Measurements from ENCODE around the gene CSNK2A2.

DNA sequence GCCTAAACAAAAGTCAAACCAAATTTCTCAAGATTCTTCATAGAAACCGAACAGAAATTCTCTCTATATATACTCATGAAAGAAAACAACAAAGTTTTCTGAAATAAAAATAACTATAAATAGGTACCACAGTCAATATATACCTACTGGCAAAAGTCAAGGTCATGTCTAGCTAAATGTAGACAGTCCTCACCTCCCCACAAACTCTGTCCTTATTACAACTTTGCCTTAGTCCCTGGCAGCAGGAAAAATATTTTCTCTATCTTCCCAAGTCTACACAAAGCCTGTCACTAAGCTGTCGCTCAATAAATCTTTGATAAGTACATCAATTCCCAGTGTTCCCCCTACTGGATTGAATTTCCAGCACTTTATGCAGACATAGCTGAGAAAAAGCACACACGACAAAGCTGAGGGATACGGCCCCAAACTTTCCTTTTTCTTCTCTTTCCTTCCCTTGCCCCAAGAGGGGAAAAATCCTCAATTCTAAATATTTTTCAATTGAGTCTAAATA, 71.4 kb downstream of the CSNK2A2 start:
- TF ChIP-seq POLR2AphosphoS5 (IDR thresholded peaks at IDR 0.05), result no peak
- TF ChIP-seq, protein P1, sequence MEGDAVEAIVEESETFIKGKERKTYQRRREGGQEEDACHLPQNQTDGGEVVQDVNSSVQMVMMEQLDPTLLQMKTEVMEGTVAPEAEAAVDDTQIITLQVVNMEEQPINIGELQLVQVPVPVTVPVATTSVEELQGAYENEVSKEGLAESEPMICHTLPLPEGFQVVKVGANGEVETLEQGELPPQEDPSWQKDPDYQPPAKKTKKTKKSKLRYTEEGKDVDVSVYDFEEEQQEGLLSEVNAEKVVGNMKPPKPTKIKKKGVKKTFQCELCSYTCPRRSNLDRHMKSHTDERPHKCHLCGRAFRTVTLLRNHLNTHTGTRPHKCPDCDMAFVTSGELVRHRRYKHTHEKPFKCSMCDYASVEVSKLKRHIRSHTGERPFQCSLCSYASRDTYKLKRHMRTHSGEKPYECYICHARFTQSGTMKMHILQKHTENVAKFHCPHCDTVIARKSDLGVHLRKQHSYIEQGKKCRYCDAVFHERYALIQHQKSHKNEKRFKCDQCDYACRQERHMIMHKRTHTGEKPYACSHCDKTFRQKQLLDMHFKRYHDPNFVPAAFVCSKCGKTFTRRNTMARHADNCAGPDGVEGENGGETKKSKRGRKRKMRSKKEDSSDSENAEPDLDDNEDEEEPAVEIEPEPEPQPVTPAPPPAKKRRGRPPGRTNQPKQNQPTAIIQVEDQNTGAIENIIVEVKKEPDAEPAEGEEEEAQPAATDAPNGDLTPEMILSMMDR (IDR thresholded peaks at IDR 0.05; ENCODE audit: poor library complexity, severe bottlenecking), result no peak
- TF ChIP-seq, protein P2, sequence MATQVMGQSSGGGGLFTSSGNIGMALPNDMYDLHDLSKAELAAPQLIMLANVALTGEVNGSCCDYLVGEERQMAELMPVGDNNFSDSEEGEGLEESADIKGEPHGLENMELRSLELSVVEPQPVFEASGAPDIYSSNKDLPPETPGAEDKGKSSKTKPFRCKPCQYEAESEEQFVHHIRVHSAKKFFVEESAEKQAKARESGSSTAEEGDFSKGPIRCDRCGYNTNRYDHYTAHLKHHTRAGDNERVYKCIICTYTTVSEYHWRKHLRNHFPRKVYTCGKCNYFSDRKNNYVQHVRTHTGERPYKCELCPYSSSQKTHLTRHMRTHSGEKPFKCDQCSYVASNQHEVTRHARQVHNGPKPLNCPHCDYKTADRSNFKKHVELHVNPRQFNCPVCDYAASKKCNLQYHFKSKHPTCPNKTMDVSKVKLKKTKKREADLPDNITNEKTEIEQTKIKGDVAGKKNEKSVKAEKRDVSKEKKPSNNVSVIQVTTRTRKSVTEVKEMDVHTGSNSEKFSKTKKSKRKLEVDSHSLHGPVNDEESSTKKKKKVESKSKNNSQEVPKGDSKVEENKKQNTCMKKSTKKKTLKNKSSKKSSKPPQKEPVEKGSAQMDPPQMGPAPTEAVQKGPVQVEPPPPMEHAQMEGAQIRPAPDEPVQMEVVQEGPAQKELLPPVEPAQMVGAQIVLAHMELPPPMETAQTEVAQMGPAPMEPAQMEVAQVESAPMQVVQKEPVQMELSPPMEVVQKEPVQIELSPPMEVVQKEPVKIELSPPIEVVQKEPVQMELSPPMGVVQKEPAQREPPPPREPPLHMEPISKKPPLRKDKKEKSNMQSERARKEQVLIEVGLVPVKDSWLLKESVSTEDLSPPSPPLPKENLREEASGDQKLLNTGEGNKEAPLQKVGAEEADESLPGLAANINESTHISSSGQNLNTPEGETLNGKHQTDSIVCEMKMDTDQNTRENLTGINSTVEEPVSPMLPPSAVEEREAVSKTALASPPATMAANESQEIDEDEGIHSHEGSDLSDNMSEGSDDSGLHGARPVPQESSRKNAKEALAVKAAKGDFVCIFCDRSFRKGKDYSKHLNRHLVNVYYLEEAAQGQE (IDR thresholded peaks at IDR 0.05; ENCODE audit: borderline replicate concordance), result no peak
- no peak for TF ChIP-seq EZH2 (IDR thresholded peaks at IDR 0.05; ENCODE audit: borderline replicate concordance, insufficient read depth, low read length, poor library complexity, severe bottlenecking)
- TF ChIP-seq SMC3 (conservative IDR thresholded peaks at IDR 0.05; ENCODE audit: poor library complexity), result no peak
- no peak for TF ChIP-seq EP300 (conservative IDR thresholded peaks at IDR 0.05; ENCODE audit: poor library complexity, severe bottlenecking)

All from neural cell (in vitro differentiated cells).